RPMI7951 (cell line): ENCODE data around the gene SLC39A7. TPM values are rescaled to one million over a fixed set of nuclear protein-coding genes. Genes with fewer than 3 reads are reported as not detected.
"Not testable (repeated sequence)": the region's sequence is repeated elsewhere in the genome, so short reads cannot be mapped to it uniquely, and the experiment has no call there.

ENCODE experiments used
- DNase-seq: peaks from one replicate; pipeline ENCODE4 v3.0.0-alpha.2; 2012; ENCODE audit warnings: low read depth
- total RNA-seq: library from RNA; depleted of rRNA; stranded (reverse); fragments of >200 nt; shearing (Covaris generic); gene quantifications from 2 replicates; pipeline ENCODE4 v1.2.3, GENCODE V29; 2014

The SLC39A7 gene
- total RNA-seq, 1 experiment from 2014 or later = 58.0 TPM

DNA sequence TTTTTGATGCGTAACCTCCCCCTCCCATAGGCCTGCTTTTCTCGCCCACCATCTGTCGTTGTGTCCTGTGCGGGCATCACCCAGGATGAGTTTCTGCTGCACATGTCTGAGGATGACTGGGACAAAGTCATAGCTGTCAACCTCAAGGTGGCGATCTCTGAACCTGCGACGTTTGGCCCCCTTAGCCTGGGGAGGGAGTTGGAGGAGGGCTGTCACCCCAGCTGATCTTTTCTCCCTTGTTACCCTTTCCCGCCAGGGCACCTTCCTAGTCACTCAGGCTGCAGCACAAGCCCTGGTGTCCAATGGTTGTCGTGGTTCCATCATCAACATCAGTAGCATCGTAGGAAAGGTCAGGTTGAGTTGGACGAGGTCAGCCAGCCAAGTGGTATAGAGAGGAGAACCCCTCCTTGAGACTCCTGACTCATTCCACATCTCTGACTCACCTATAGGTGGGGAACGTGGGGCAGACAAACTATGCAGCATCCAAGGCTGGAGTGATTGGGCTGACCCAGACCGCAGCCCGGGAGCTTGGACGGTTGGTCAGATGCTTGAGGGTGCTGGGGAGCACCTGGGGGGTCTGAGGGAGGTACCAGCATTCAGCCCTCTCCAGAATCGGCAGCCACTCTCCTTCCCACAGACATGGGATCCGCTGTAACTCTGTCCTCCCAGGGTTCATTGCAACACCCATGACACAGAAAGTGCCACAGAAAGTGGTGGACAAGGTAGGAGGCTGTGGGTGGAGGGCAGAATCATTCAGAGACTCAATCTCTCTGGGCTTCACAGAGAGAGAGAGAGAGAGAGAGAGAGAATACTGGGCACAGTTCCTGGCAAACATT lies 4.7 kb downstream of the SLC39A7 start:
- DNase-seq = peak; percentile 83

DNA sequence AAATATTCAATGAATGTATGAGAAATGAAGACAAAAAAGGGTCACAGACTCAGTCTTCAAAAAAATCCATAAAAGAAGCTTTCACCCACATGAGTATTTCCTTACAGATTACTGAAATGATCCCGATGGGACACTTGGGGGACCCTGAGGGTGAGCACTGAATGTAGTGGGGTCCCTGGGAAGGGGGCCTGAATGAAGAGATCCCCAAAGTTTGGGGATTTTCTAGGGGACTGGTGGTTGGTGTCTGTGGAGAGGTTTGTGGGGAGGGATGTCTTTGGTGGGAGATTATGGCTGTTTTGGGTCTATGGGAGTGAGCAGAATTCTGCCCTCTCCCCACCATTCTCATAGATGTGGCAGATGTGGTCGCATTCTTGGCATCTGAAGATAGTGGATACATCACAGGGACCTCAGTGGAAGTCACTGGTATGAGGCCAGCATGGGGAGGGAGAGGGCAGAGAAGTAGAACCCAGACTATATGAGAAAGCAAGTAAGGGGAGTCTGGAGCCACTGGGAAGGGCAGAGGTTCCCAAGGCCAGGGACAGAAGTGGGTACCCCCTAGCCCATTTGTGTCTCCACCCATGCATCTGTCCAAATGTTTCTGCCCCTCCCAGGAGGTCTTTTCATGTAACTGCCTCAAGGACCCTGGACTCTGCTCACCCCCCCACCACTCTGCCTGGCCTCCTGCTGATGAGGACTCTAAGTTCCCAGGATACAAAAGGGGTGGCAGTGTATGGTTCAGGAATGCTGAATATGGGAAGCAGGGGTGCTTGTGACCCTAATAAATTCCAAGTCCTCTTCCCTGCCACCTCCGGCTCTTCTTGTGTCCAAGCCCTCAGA lies 5.6 kb downstream of the SLC39A7 start:
- DNase-seq = peak; percentile 27

DNA sequence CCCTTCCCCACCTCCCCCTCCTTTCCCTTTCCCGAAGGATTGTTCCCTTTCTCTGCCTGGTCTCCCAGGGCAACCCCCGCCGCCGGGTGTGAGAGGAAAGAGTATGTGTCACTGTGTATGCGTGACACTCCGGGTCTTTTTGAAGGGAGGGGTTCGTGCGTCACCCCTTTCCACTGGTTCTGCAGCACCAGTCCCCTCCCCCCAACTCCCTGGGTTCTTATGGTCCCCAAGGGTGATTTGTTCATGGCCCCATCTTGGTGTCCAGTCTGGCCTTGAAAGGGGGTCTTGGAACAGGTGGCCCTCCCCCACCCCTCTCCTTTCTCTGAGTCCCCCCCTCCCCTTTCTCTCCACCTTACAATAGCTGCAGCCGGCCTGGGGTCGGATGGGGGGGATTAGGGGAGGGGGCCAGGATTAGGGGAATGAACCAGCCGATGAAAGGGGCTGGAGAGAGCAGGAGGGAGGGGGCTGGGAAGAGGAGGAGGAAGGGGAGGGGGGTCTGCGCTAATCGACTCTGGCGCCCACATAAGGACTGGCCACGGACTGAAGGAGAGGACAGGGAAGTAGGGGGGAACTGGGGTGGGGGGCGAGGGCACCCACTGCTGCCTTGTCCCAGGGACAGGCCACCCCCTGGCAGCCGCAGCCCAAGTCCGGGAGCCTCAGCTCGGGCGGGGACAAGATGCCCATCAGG lies 6.3 kb downstream of the SLC39A7 start:
- peak; percentile 67 for DNase-seq

DNA sequence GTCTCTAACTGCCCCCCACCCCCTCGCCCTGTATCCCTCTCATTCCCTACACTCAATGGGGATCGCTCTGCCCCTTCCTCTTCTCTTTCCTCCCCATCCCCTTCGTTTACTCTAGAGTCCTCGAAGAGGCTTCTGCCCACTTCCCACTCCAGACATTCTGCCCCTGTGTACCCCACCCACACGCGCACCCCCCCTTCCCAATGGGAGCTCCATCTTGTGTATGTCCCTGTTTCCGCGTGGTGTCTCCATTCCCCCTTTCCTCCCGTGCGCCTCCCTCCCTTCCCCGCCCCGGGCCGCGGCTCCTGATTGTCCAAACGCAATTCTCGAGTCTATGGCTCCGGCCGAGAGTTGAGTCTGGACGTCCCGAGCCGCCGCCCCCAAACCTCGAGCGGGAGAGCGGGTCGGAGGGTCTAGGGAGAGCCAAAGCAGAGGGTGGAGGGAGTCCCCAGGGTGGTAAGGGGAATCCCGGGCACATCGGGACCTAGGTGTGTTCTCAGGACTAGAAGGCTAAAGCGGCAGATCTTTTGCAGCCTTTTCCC lies 7.0 kb downstream of the SLC39A7 start:
- peak; percentile 52 for DNase-seq

DNA sequence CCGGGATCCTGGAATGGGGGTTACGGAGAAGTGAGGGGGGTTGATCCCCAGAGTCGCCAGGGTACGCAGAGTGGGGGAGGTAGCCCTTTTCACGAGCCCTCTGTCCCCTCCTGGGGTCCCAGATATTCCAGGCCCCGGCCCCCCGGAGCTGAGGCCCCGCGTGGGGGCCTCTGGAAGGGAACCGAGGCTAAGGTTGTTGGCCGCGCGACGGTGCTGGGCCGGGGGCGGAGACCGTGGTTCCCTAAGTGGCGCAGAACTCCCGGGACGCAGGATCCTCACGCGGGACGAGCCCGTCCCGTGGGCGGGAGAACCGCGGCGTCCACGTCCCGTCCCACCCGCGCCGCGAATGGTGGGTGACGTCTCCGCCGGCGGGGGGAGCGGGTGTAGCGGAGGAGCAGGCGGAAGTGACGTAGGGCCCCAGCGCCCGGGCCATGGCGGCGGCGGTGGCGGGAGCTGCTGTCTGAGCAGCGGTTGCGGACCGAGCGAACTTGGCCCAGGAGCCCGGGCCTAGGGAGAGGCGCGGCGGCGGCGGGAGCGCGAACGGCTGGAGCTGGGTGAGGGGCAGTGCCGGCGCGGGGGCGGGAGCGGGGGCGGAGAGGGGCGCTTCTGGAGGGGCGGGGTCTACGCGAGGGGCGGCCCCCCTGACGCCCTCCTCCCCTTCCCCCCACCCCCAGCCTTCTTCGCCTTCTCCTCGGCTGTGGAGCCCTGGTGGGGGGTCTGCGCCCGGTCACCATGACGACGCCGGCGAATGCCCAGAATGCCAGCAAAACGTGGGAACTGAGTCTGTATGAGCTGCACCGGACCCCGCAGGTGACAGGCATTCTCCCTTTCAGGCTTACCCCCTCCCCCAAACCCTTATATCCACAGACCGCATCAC lies 7.7 kb downstream of the SLC39A7 start, which contains the start of gene RING1:
TSS of gene RING1 (plus strand) at position 410 of the 877 bp plus-strand sequence. CDS start at position 733, 323 bp downstream.
- DNase-seq = peak; percentile 77

DNA sequence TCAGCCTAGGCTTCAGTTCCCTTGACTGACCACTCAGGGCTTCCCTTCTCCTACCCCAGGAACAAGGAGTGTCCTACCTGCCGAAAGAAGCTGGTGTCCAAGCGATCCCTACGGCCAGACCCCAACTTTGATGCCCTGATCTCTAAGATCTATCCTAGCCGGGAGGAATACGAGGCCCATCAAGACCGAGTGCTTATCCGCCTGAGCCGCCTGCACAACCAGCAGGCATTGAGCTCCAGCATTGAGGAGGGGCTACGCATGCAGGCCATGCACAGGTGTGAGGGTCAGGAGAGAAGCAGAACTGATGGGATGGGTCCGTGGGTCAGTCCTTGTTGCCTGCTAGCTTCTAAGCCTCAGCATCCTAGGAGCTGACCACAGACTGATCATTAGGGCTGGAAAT lies 9.2 kb downstream of the SLC39A7 start:
- DNase-seq = no peak

DNA sequence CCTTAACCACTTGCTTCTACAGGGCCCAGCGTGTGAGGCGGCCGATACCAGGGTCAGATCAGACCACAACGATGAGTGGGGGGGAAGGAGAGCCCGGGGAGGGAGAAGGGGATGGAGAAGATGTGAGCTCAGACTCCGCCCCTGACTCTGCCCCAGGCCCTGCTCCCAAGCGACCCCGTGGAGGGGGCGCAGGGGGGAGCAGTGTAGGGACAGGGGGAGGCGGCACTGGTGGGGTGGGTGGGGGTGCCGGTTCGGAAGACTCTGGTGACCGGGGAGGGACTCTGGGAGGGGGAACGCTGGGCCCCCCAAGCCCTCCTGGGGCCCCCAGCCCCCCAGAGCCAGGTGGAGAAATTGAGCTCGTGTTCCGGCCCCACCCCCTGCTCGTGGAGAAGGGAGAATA lies 10.5 kb downstream of the SLC39A7 start:
- no peak for DNase-seq

DNA sequence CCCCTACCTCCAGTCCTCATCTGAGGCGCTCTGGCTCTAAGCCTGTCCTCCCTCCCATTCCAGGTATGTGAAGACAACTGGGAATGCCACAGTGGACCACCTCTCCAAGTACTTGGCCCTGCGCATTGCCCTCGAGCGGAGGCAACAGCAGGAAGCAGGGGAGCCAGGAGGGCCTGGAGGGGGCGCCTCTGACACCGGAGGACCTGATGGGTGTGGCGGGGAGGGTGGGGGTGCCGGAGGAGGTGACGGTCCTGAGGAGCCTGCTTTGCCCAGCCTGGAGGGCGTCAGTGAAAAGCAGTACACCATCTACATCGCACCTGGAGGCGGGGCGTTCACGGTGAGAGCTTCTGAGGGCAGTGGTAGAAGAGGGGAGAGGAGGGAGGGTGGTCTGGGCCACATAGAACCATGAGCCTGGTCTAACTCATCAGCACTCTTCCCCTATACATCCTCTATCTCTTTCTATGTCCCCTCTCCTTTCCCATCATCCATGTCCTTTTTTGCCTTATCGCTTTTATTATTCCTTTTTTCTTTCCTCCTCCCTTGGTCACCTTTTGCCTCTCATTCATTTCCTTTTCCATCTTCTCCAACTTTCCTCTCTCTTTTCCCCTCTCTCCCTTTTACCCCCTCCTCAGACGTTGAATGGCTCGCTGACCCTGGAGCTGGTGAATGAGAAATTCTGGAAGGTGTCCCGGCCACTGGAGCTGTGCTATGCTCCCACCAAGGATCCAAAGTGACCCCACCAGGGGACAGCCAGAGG lies 11.2 kb downstream of the SLC39A7 start:
- DNase-seq = no peak

DNA sequence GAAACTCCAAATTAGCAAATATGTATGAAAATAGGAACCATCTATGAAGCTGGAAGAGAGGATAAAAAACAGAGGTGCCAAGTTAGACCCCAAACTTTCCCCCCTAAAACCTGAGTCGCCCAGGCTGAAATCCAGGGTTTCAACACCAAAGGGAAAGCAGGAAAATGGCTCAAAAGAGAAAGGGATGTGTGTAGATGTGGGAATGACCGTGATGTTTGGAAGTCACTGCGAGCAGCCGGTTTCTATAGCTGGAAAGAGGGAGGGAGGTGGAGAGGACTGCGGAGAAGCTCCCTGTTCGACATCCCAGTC lies 12.1 kb downstream of the SLC39A7 start:
- DNase-seq = peak; percentile 30

DNA sequence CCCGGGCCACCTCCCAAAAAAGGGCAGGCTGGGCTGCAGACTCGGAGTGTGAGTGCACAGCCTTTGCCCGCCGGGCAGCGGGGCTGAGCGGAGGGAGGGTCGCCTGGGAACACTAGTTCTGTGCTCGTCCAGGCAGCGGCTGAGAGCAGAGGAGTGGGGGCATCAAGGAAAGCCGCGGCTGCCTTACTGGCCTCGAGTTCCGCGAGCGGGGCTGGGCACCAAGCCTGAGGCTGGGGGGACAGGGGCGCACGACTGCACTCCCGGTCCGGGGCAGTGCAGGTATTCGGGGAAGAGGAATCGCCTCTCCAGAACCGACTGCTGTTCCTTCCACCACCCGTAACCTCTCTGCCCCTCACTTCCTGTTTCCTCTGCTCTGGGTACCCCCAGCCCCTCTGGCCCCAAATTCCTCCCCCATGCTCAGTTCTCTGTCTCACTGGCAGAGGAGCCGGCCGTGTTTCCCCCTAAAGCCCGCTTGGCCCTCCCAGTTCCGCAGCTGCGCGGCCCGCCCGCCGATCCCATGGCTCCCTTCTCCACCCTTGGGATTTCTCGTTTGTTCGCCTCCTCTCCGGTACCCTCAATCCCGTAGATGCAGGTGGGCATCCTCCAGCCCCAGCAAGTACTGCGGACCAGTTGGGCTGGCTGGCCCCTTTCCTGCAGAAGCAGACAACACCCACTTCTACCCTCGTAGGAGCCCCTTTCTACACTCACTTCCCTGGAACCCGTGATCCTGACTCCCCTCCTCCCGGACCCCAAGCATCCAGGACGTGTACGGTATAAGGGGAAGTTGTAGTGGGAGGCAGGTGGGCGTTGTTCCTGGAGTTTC lies 12.7 kb downstream of the SLC39A7 start:
- no peak for DNase-seq

DNA sequence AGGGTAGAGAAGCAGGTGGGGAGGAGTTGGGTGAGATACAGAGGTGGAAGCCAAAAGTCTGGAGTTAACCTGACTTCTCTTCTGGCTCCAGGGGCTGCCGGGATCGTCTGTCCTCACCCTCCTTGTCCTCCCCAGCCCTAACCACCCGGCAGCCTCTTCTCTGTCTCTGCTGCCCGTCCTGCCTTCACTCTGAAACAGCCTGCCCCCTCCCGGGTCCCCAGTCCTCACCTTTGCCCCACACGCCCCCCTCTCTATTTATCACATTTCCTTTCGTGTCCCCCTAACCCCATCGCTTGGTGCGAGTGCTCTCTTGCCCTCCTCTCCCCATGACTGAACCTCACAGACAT lies 13.3 kb downstream of the SLC39A7 start:
- no peak for DNase-seq

DNA sequence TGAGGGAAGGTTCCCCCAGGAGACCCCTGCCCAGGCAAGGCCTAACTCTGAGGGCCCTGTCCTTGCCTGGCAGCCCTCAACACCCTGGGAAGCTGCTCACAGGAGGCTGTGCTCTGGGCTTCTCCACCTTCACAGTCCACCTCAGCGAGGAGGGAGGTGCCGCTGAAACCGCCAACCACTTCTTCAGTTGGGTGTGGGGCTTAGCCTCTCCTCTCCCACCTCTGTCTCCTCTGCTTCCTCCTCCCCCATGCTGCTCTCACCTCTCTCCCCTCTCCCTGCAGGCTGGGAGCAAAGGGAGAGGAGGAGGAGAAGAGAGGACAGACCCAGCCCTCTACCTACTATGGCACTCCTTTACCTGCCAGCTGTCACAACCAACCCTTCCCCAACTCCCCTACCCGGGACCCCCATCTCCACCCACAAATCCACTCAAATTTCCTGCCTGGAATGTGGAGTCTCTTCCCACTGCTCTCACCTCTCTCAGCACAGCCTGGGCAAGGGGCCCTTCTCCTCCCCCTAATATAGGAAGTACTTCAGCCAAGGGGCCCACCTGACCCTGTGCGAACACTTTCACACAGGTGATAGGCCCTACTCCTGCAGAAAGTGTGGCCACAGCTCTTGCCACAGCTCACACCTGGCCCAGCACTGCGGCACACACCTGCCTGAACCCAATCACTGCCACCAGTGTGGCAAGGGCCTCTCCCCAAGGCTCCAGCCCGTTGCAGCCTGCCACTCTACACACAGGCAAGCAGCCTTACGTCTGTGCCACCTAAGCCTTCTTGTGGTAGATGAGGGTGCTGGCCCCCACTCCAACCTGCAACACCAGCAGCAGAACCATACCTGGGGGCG lies 14.8 kb downstream of the SLC39A7 start:
- no peak for DNase-seq

DNA sequence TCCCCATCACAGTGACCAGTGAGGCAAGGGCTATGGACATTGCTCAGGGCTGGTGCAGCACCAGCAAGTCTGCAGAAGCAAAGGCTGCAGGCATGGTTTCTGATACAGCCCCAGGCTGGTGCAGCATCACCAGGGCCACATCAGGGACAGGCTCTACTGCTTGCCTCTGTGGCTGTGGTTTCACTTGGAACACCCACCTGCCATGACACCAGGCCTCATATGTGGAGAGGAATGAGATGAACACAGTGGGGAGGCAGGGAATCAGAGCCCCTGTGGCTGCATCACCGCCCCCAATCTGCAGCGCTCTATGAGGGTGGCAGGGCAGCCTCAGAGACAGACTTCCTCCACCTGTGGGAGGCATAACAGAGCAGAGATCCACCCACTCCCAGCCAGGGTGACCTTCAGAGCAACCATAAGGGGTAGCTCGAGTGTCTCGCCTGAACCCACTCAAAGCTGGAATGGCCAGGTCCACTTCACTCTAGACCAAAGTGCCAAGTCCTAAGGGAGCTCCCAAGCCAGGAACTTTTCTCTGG lies 15.5 kb downstream of the SLC39A7 start:
- no peak for DNase-seq

DNA sequence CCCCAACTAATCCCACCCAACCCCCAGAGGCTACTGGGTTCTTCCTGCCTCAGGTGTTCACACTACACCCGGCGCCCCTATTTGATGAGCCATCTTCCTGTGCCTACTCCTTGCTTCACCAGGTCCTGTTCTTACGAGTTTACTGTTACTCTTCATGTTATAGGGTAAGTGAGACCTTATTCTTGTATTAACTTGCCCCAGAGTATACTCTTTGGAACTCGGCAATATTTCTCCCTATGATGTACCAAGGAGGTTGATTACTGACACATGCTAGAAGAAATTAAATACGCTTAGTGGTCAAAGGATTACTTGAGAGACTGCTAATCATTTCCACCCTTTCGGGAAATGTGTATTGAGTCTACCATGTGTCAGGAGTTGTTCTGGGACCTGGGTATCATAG lies 16.6 kb downstream of the SLC39A7 start:
- no peak for DNase-seq

DNA sequence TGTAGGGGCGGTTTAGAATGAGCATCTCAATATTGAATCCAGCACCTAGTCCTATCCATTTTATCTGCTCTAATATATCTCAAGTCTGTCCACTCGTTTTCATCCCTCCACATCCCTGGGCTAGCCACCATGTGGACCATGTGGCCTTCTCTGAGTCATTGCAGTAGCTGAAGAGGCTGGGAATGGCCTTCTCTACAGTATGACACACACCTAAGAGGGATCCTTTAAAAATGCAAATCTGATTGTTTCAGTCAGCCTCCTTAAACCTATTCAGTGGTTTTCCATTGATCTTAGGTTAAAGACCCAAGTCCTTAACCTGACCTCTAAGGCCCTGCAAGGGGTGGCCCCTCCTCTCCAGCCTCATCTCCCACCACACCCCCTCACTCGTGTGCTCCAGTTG lies 17.0 kb downstream of the SLC39A7 start:
- DNase-seq = peak; percentile 23

DNA sequence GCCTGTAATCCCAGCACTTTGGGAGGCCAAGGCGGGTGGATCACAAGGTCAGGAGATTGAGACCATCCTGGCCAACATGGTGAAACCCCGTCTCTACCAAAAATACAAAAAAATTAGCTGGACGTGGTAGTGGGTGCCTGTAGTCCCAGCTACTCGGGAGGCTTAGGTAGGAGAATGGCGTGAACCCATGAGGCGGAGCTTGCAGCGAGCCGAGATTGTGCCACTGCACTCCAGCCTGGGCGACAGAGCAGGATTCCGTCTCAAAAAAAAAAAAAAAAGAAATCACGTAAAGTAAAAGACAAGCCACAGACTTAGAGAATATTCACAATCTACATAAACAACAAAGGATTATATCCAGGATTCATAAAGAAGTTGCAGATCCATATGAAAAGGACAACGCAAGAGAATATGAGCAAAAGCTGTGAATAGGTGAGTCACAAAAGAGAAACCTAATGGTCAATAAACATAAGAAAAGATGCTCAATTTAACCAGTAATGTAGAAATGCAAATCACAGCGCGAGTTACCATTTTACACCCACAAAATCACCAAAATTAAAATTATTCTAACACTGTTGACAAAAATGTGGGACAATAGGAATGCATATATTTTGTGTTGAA lies 25.9 kb downstream of the SLC39A7 start:
- not testable (repeated sequence) for DNase-seq

DNA sequence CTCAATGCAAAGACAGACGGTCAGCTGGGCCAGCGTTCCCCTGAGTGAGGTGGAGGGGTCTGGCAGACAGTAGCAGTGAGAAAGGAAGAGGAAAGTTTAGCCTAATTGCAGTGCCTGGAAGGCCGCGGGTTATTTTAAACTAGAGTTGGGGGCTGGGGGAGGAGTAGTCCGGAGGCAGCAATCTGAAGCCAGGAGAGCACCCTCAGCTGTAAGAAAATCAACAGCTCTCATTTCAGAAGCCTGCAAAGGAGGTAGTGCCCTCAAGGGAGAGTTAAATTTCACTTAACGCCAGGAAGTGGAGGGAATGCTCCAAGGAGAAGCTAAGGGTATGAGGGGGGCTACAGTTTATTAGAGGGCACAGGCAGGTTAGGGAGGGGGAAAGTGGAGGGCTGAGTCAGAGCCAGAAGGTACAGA lies 34.6 kb downstream of the SLC39A7 start:
- no peak for DNase-seq

DNA sequence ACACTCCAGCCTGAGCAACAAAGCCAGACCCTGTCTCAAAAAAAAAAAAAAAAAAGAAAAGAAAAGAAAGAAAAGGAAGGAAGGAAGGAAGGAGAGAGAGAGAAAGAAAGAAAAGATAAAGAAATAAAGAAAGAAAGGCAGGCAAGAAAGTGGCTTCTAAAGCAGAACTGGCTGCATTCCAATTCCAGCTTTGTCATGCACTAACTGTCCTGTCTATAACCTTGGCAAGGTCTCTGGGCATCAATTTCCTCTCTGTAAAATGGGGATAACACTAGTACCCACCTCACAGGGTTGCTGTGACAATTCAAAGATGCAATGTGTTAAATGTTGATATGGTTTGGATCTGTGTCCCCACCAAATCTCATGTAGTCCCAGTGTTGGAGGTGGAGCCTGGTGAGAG lies 35.7 kb downstream of the SLC39A7 start:
- DNase-seq = no peak
